Endothelial cell of umbilical vein (primary cell): ENCODE data around the gene RASD1. TPM values are rescaled to one million over a fixed set of nuclear protein-coding genes. Genes with fewer than 3 reads are reported as not detected.

Source experiments
- BruUV-seq: library from RNA; stranded (reverse); fragments of 400-500 nt; replicated peaks from 2 replicates; lab custom pipeline; 2021; lab: Mats Ljungman, UMichigan
- CTCF ChIA-PET: fragments of 300-600, 350-600 bp; sonication (Branson Sonifier 250); formaldehyde crosslinking; loops from one replicate; lab custom pipeline; 2021; ENCODE audit warnings: antibody characterized with exemption, inconsistent platforms; lab: Charles Lee
- POLR2A ChIA-PET: fragments of 300-600, 350-600 bp; sonication (Branson Sonifier 250); formaldehyde crosslinking; loops from one replicate; lab custom pipeline; 2021; ENCODE audit warnings: antibody characterized with exemption, inconsistent platforms; lab: Charles Lee
- DNase-seq: peaks from one replicate; pipeline ENCODE4 v3.0.0-alpha.2; 2011; ENCODE audit warnings: low read depth, low spot score
- FAIRE-seq: peaks from 2 replicates; lab custom pipeline; 2011; peaks lifted over from hg19 to GRCh38; lab: Jason Lieb, UNC
- H2AFZ ChIP-seq: 2 replicates; pipeline ENCODE4 v1.6.0; 2012; ENCODE audit warnings: low read depth, low read length, control low read depth, inconsistent platforms
- H3K27ac ChIP-seq: 2 replicates; pipeline ENCODE4 v1.5.1; 2011; ENCODE audit warnings: low read depth, mild to moderate bottlenecking, control low read depth, low read length, moderate library complexity; ENCODE audit not compliant: insufficient read depth
- H3K27me3 ChIP-seq, 2 experiments: 2 replicates each; pipeline versions ENCODE4 v1.6.0 to v1.6.1; 2011; ENCODE audit warnings: low read length in 2 of 2, mixed read lengths in 1 of 2; ENCODE audit not compliant: control insufficient read depth in 2 of 2, insufficient read depth in 2 of 2
- H3K36me3 ChIP-seq, 2 experiments: 2 replicates in 1 of 2; 3 replicates in 1 of 2; pipeline ENCODE4 v1.5.1; 2011; ENCODE audit warnings: low read length in 2 of 2, mild to moderate bottlenecking in 1 of 2, moderate library complexity in 1 of 2; ENCODE audit not compliant: control insufficient read depth in 2 of 2, insufficient read depth in 2 of 2; ENCODE audit errors: extremely low read depth in 1 of 2
- H3K4me1 ChIP-seq: 3 replicates; pipeline ENCODE4 v1.5.1; 2011; ENCODE audit warnings: mild to moderate bottlenecking, low read length; ENCODE audit not compliant: control insufficient read depth, insufficient read depth; ENCODE audit errors: extremely low read depth
- H3K4me2 ChIP-seq: 2 replicates; pipeline ENCODE4 v1.6.1; 2011; ENCODE audit warnings: low read length, control low read depth, mixed read lengths; ENCODE audit not compliant: insufficient read depth
- H3K4me3 ChIP-seq, 3 experiments: fragments of 200-600 bp in 1 of 3; sonication (generic), shearing (Covaris generic) in 1 of 3; replicated peaks in 1 of 3; 2 replicates each; pipeline ENCODE4 v1.5.1; 2011 to 2016; ENCODE audit warnings: control low read depth in 3 of 3, low read length in 3 of 3, mild to moderate bottlenecking in 2 of 3, inconsistent platforms in 1 of 3, low read depth in 1 of 3, moderate library complexity in 1 of 3; ENCODE audit not compliant: insufficient read depth in 1 of 3
- H3K79me2 ChIP-seq: 2 replicates; pipeline ENCODE4 v1.6.0; 2012; ENCODE audit warnings: low read length, inconsistent platforms; ENCODE audit not compliant: control insufficient read depth, insufficient read depth
- H3K9ac ChIP-seq: replicated peaks from 2 replicates; pipeline ENCODE3; 2011; ENCODE audit warnings: low read length, control low read depth; ENCODE audit not compliant: insufficient read depth; ENCODE audit errors: extremely low read depth
- H3K9me1 ChIP-seq: replicated peaks from 3 replicates; pipeline ENCODE4 v1.6.0; 2011; ENCODE audit warnings: mild to moderate bottlenecking, low read length; ENCODE audit not compliant: control insufficient read depth, insufficient read depth; ENCODE audit errors: extremely low read depth
- H3K9me3 ChIP-seq: replicated peaks from 2 replicates; pipeline ENCODE4 v1.5.1; 2012; ENCODE audit warnings: low read length, inconsistent platforms; ENCODE audit not compliant: control insufficient read depth, insufficient read depth
- H4K20me1 ChIP-seq: replicated peaks from 2 replicates; pipeline ENCODE3; 2011; ENCODE audit warnings: mild to moderate bottlenecking, low read length; ENCODE audit not compliant: control insufficient read depth, insufficient read depth; ENCODE audit errors: extremely low read depth
- EZH2 ChIP-seq: IDR thresholded peaks from 2 replicates; pipeline ENCODE4 v1.6.1; 2012; ENCODE audit warnings: borderline replicate concordance, low read depth, mild to moderate bottlenecking, moderate library complexity, low read length, inconsistent platforms; ENCODE audit not compliant: severe bottlenecking
- FOS ChIP-seq: IDR thresholded peaks from 2 replicates; pipeline ENCODE4 v1.6.1; 2011; ENCODE audit warnings: mild to moderate bottlenecking, low read length, moderate library complexity, borderline replicate concordance; ENCODE audit not compliant: insufficient read depth
- JUN ChIP-seq: IDR thresholded peaks from 2 replicates; pipeline ENCODE4 v1.6.1; 2011; ENCODE audit warnings: borderline replicate concordance, low read depth; ENCODE audit not compliant: insufficient read length, insufficient read depth
- POLR2AphosphoS5 ChIP-seq: IDR thresholded peaks from 2 replicates; pipeline ENCODE4 v1.6.1; 2012; ENCODE audit warnings: low read depth, mild to moderate bottlenecking, control low read depth, low read length, moderate library complexity; ENCODE audit not compliant: insufficient read depth
- dilution Hi-C: fragments of 300-500 bp; cut with MboI; formaldehyde crosslinking; loops from one replicate; pipeline ENCODE4 v1.15.0; 2019; ENCODE audit warnings: low sequenced_read_pairs; ENCODE audit not compliant: extremely low pct_ligation_motif_present
- intact Hi-C: fragments of 100-400 bp; cut with micrococcal nuclease; formaldehyde crosslinking; loops from one replicate; pipeline ENCODE4 v1.10.0; 2022
- polyA plus RNA-seq, 4 experiments: library from polyadenylated mRNA; depleted of rRNA in 3 of 4; stranded (reverse) in 3 of 4; unstranded in 1 of 4; fragments of >200 nt; gene quantifications; 2 replicates each; pipeline versions ENCODE4 v1.2.1 to v1.2.3, GENCODE V29; 2011 to 2012; ENCODE audit warnings: missing spikeins in 1 of 4
- total RNA-seq: library from RNA; stranded (reverse); gene quantifications from 2 replicates; pipeline ENCODE4 v1.2.3, GENCODE V29; 2021
- TF ChIP-seq, protein P1 (sequence below): IDR thresholded peaks from 2 replicates; pipeline ENCODE4 v1.6.1; 2011; ENCODE audit not compliant: insufficient read depth, insufficient read length
- TF ChIP-seq, protein P2 (sequence below), 2 donors: IDR thresholded peaks; 1 replicate in 1 of 2; 2 replicates in 1 of 2; pipeline ENCODE4 v1.5.1; 2011; ENCODE audit warnings: low read length in 2 of 2, mild to moderate bottlenecking in 2 of 2, moderate library complexity in 2 of 2, control low read depth in 1 of 2, inconsistent platforms in 1 of 2, low read depth in 1 of 2; ENCODE audit not compliant: insufficient read depth in 1 of 2; ENCODE audit errors: extremely low read depth in 1 of 2

RASD1 gene
- total and polyA plus RNA-seq, 2 donors (not counting 3 experiments of a cell fraction or from before 2014, with no cell fraction given) = 4.2 to 15.7 TPM

DNA sequence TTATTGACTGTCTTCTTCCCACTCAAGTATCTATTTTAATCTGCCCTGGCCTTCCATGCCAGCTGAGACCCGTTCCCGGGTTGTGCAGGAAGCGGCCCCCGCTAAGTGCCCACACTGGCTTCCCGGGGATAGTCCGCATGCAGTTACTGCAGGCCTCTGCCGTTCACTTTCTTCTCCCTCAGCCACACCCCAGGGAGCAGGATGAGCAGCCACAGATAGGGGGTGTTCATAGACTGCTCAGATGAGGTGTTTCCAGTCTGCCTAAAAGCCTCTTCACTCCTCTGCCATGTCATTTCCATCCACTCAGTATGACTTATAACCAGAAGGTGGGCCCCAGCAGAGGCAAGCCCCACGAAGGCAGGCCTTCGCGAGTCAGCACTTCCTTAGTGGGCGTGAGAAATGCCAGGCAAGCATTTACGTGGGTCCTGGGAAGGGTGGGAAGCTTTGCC lies 11.7 kb downstream of the RASD1 start:
- no peak overlapping the region for H3K27ac ChIP-seq
- dilution Hi-C loops = no loop called here

More for the DNA sequence above, 11.7 kb downstream of the RASD1 start:
- TF ChIP-seq POLR2AphosphoS5 (no peak), FOS (no peak), JUN (no peak), EZH2 (no peak)
- TF ChIP-seq, protein P1, sequence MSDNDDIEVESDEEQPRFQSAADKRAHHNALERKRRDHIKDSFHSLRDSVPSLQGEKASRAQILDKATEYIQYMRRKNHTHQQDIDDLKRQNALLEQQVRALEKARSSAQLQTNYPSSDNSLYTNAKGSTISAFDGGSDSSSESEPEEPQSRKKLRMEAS = no peak
- TF ChIP-seq, protein P2, sequence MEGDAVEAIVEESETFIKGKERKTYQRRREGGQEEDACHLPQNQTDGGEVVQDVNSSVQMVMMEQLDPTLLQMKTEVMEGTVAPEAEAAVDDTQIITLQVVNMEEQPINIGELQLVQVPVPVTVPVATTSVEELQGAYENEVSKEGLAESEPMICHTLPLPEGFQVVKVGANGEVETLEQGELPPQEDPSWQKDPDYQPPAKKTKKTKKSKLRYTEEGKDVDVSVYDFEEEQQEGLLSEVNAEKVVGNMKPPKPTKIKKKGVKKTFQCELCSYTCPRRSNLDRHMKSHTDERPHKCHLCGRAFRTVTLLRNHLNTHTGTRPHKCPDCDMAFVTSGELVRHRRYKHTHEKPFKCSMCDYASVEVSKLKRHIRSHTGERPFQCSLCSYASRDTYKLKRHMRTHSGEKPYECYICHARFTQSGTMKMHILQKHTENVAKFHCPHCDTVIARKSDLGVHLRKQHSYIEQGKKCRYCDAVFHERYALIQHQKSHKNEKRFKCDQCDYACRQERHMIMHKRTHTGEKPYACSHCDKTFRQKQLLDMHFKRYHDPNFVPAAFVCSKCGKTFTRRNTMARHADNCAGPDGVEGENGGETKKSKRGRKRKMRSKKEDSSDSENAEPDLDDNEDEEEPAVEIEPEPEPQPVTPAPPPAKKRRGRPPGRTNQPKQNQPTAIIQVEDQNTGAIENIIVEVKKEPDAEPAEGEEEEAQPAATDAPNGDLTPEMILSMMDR (IDR thresholded peaks at IDR 0.05; ENCODE audit: extremely low read depth in 1 of 2, insufficient read depth in 1 of 2, low read depth in 1 of 2, low read length in 2 of 2) = no peak
- peaks cover 0 to 6% of the 10 kb centered on the region in 2 experiments for H3K36me3 ChIP-seq
- FAIRE-seq = no peak
- H3K4me2 ChIP-seq = no peak overlapping the region
- H3K79me2 ChIP-seq = peaks cover 51% of the 10 kb centered on the region
- no peaks in the 10 kb centered on the region for H4K20me1 ChIP-seq
- POLR2A ChIA-PET = no interaction called here
- H3K9me1 ChIP-seq = no peaks in the 10 kb centered on the region
- CTCF ChIA-PET = interaction anchor here (1.4 kb wide), 1 partner anchor 12 kb away, joined by 4 read pairs; the partner anchor contains the start of gene RASD1
- DNase-seq = no peak
- no peak overlapping the region for H2AFZ ChIP-seq
- H3K4me3 ChIP-seq = no peak overlapping the region
- H3K4me1 ChIP-seq = peaks cover 8% of the 10 kb centered on the region
- intact Hi-C loops = no loop called here
- no TSS peak for BruUV-seq
- no peak overlapping the region for H3K9ac ChIP-seq
- no peaks in the 10 kb centered on the region for H3K27me3 ChIP-seq
- no peaks in the 10 kb centered on the region for H3K9me3 ChIP-seq
